HG03095 (cell line): Measurements from ENCODE around the gene ARPIN.

Experiments used
- ATAC-seq: cut with Tn5 transposase; IDR thresholded peaks from one replicate; pipeline ENCODE4 v1.9.1; 2021; ENCODE audit warnings: moderate library complexity; ENCODE audit not compliant: unreplicated experiment

ARPIN gene

GRCh38 chr15:89847101-89847500 lies 65.7 kb downstream of the ARPIN start:
- no peak for ATAC-seq

GRCh38 chr15:89845305-89845893 lies 67.4 kb downstream of the ARPIN start:
- no peak for ATAC-seq
